Stimulated activated naive CD8-positive, alpha-beta T cell treated with anti-CD3 and anti-CD28 coated beads, Interleukin-15, Interleukin-2, amounts not matched to agents 100 ng/mL and 50 ng/mL, for 24 hours (primary cell): Measurements from ENCODE around the gene SGMS1.
"Not testable (repeated sequence)": the region's sequence is repeated elsewhere in the genome, so short reads cannot be mapped to it uniquely, and the experiment has no call there.

Source experiments
- H3K27ac Mint-ChIP-seq: one replicate; pipeline ENCODE4 v1.8.0; 2021; ENCODE audit warnings: mild to moderate bottlenecking, mixed read lengths
- H3K27me3 Mint-ChIP-seq: one replicate; pipeline ENCODE4 v1.8.0; 2021; ENCODE audit warnings: mixed read lengths
- H3K36me3 Mint-ChIP-seq: one replicate; pipeline ENCODE4 v1.8.0; 2021; ENCODE audit warnings: low read depth, mixed read lengths
- H3K4me1 Mint-ChIP-seq: one replicate; pipeline ENCODE4 v1.8.0; 2021; ENCODE audit warnings: low read depth, mixed read lengths
- H3K4me3 Mint-ChIP-seq: one replicate; pipeline ENCODE4 v1.8.0; 2021; ENCODE audit warnings: mild to moderate bottlenecking, mixed read lengths
- H3K9me3 Mint-ChIP-seq: one replicate; pipeline ENCODE4 v1.8.0; 2021; ENCODE audit warnings: mixed read lengths

Gene SGMS1

DNA sequence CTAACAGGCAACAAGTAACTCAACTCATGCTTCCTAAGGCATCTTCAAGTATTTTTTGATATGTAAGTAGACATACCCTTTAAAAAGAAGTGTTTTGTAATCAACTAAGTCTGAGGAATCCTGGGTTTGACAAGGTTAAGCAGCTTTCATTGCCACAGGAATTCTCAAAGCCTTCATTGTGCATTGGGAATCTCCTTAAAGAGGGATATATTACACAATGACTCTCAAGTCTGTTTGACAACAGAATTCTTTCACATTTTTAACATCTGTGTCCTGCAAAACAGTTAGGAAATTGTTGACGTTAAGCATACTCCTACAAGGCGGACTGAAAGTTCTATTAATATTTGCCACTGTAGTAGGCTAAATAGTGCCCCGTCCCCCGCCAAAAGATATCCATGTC is 71.4 kb downstream of the SGMS1 start:
- Mint-ChIP-seq H3K27me3 (no peaks in the 10 kb centered on the region), H3K4me3 (no peak overlapping the region), H3K27ac (no peak overlapping the region), H3K4me1 (peaks cover 40% of the 10 kb centered on the region), H3K36me3 (peaks cover 11% of the 10 kb centered on the region), H3K9me3 (peaks cover 3% of the 10 kb centered on the region)

DNA sequence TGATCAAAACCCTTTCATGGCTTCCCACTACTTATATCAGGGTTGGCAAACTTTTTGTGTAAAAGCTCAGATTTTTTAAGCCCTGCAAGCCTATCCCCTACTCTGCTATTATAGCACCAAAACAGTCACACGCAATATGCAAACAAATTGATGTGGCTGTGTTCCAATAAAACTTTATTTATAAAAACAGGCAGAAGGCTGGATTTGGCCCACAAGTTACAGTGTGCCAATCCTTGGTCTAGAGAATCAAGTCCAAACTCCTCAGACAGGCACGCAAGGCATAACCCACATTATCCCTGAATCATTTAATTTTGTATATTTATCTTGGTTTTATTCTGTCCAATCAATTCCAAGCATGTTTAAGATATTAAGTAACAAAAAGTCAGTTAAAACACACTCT is 71.9 kb downstream of the SGMS1 start:
- Mint-ChIP-seq H3K4me1 (peaks cover 44% of the 10 kb centered on the region), H3K9me3 (peaks cover 3% of the 10 kb centered on the region), H3K4me3 (no peak overlapping the region), H3K27me3 (no peaks in the 10 kb centered on the region), H3K36me3 (peaks cover 15% of the 10 kb centered on the region), H3K27ac (no peak overlapping the region)

DNA sequence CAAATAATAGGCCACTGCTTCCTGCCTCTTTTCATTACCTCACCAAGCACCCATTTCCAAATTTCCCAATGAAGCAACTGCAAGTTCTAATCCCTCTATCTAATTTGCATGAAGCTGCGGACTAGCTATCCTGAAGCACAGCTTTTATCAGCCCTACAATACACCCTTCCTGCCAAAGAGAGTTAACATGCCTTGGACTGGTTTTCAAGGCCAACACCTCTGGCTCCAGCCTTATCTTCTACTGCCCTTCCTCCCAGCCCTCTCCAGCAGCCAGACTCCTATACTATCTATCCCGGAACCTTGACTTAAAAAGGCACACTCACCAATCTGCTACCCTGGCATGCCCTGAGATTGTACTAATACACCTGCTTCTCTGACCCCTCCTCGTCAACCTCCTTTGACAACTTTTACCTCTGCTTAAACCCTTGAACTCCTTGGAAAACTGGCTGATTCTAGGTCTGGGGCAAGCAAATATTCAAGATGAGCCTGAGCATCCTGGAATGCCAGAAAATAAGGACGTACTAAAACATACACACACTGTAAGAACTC is 73.4 kb downstream of the SGMS1 start:
- Mint-ChIP-seq H3K4me1 (peaks cover 42% of the 10 kb centered on the region), H3K27me3 (no peaks in the 10 kb centered on the region), H3K27ac (no peak overlapping the region), H3K36me3 (peaks cover 16% of the 10 kb centered on the region), H3K4me3 (no peak overlapping the region), H3K9me3 (peaks cover 3% of the 10 kb centered on the region)

DNA sequence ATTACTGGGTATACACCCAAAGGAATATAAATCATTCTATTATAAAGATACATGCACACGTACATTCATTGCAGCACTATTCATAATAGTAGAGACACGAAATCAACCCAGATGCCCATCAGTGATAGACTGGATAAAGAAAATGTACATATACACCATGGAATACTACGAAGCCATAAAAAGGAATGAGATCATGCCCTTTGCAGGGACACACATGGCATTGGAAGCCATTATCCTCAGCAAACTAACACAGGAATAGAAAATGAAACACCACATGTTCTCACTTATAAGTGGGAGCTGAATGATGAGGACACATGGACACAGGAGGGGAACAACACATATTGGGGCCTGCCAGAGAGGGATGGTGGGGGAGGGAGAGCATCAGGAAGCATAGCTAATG is 74.6 kb downstream of the SGMS1 start:
- not testable (repeated sequence) for H3K27me3 Mint-ChIP-seq
- H3K4me1 Mint-ChIP-seq, result peaks cover 54% of the 10 kb centered on the region

DNA sequence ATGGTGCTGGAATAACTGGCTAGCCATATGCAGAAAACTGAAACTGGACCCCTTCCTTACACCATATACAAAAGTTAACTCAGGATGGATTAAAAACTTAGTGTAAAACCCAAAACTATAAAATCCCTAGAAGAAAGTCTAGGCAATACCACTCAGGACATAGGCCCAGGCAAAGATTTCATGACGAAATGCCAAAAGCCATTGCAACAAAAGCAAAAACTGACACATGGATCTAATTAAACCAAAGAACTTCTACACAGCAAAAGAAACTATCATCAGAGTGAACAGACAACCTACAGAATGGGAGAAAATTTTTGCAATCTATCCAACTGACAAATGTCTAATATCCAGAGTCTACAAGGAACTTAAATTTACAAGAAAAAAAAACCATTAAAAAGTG is 75.3 kb downstream of the SGMS1 start:
- not testable (repeated sequence) for H3K27ac Mint-ChIP-seq, H3K9me3 Mint-ChIP-seq, H3K4me3 Mint-ChIP-seq, H3K27me3 Mint-ChIP-seq
- Mint-ChIP-seq H3K4me1 (peaks cover 57% of the 10 kb centered on the region), H3K36me3 (peaks cover 16% of the 10 kb centered on the region)

More for the DNA sequence above, 74.6 kb downstream of the SGMS1 start:
- peaks cover 16% of the 10 kb centered on the region for H3K36me3 Mint-ChIP-seq
- H3K27ac Mint-ChIP-seq, H3K4me3 Mint-ChIP-seq, H3K9me3 Mint-ChIP-seq: not testable (repeated sequence)

DNA sequence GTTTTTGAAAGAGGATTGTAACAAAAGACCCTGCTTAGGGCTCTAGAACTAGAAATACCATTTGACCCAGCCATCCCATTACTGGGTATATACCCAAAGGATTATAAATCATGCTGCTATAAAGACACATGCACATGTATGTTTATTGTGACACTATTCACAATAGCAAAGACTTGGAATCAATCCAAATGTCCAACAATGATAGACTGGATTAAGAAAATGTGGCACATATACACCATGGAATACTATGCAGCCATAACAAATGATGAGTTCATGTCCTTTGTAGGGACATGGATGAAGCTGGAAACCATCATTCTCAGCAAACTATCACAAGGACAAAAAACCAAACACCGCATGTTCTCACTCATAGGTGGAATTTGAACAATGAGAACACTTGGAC is 77.5 kb downstream of the SGMS1 start:
- peaks cover 71% of the 10 kb centered on the region for H3K4me1 Mint-ChIP-seq
- H3K27me3 Mint-ChIP-seq, H3K4me3 Mint-ChIP-seq, H3K9me3 Mint-ChIP-seq, H3K27ac Mint-ChIP-seq: not testable (repeated sequence)
- peaks cover 16% of the 10 kb centered on the region for H3K36me3 Mint-ChIP-seq

DNA sequence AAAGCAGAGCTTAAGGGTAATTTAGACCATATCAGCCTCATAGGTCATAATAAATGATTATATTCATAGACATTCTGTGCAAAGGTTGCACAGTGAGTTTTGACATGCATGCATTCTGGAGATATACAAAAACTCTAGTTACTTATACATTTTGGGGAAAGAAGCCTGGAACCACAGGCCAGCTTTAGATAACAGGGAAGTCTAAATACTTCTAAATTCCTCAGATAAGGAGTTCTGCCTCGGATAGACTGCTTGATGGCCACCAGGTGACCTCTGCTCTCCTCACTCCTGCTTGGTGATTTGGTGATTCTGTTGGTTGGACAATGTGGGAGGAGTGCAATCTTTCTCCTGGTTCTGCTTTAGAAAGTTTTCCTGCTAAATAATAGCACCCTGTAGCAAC is 77.9 kb downstream of the SGMS1 start:
- no peak overlapping the region for H3K27ac Mint-ChIP-seq

DNA sequence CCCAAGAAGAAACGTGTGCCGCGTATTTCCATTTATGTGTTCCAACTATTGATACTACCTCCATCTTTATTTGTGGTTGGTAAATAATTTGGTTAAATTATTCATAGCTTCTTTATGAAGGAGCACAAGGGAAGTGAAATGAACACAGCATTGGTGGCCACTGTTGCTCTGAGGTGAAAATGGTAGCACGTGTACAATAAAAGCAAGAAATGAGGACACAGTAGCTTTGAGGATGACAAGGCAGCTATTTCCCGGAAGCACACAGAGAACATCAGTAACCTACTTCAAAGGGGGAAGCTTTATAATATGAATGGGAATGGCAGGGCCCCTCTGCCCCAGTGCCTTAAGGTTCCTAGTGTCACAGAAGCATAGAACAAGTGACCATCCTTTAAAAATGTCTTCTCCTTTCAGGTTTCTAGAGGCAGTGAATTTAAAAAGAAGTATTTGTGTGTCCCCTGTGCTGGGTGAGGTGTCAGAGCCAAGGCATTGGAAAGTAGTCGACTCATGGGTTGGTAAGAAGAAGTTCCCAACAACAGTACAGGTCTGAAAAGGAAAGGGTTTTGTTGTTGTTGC is 78.8 kb downstream of the SGMS1 start:
- H3K4me1 Mint-ChIP-seq, result peaks cover 84% of the 10 kb centered on the region
- H3K36me3 Mint-ChIP-seq, result peaks cover 19% of the 10 kb centered on the region
- H3K27me3 Mint-ChIP-seq, result no peaks in the 10 kb centered on the region
- peaks cover 3% of the 10 kb centered on the region for H3K9me3 Mint-ChIP-seq
- H3K27ac Mint-ChIP-seq, result peak overlapping the region; percentile 16
- no peak overlapping the region for H3K4me3 Mint-ChIP-seq

More for the DNA sequence above, 77.9 kb downstream of the SGMS1 start:
- no peaks in the 10 kb centered on the region for H3K27me3 Mint-ChIP-seq
- H3K4me1 Mint-ChIP-seq, result peaks cover 75% of the 10 kb centered on the region
- H3K4me3 Mint-ChIP-seq, result no peak overlapping the region
- H3K36me3 Mint-ChIP-seq, result peaks cover 16% of the 10 kb centered on the region
- H3K9me3 Mint-ChIP-seq, result peaks cover 3% of the 10 kb centered on the region

DNA sequence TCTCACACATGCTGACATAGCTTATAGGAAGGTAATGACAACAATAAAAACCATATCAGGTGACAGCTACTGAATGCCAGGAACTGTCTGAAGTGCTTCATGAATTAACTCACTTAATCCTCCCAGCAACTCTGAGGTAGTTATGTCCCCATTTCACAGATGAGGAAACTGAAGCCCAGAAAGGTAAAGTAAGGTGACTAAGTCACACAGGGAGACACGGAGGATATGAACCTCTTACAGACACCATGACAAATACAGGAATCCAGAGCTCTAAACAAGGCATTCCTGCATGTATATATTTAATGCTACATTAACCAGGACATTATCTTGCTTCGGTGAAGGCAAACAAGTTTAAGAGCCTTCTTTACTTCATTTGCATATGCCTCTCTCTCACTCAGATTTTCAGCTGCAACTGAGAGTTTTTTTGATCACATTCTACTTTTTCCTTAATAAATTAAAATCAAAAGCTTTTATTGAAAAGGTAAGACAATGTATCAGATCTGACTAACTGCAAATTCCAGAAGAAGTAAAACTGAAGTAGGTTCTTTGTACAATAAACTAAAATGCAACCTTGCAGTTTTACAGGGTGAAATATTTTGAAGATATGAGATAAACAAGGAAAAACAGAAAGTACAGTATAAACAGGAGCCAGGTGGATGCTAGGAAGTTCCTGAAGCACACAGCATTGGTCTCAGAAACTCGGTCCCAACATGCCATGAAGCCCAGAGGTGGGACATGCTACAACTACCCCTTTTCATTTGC is 79.5 kb downstream of the SGMS1 start:
- Mint-ChIP-seq H3K4me1 (peaks cover 90% of the 10 kb centered on the region), H3K4me3 (no peak overlapping the region), H3K27ac (peak overlapping the region; percentile 16), H3K9me3 (peaks cover 3% of the 10 kb centered on the region), H3K36me3 (peaks cover 19% of the 10 kb centered on the region), H3K27me3 (no peaks in the 10 kb centered on the region)

DNA sequence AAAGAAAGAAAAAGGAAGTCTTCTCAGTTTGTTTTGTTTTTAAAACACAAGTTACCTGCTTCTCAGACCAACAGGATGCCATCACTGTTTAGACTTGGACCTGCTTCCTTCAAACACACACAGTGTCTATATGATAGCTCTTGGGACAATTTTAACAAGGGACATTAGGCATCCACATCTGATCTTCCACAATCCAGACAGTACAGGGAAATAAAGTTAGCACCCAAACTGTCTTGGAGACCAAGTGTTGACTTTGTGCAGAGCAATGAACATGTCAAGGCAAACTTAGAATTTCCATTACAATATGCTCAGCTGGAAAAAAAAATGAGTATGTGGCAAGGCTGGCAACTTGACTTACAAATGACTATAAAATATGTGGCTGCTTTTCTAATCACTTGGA is 80.9 kb downstream of the SGMS1 start:
- Mint-ChIP-seq H3K36me3 (peaks cover 13% of the 10 kb centered on the region), H3K4me1 (peaks cover 90% of the 10 kb centered on the region), H3K27me3 (no peaks in the 10 kb centered on the region), H3K9me3 (peaks cover 1% of the 10 kb centered on the region), H3K27ac (peak overlapping the region; percentile 1), H3K4me3 (no peak overlapping the region)

DNA sequence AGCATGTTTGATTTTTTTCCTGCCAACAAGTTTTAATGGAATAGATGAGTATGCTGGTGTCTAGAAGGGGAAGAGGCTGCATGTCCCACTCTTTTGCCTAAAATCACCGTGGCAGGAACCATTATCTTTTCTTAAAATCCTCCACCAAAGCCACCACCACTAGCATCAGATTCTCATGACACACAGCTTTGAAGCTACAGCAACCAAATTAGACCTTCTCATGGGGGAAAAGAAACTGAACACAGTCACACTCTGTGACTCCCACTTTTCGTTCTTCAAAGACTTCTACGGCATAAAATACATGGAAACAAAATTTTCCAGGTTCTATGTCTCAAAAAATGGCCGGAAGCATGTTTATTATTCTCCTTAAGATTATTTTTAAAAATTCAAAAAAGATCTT is 81.8 kb downstream of the SGMS1 start:
- Mint-ChIP-seq H3K36me3 (peaks cover 4% of the 10 kb centered on the region), H3K4me1 (peaks cover 89% of the 10 kb centered on the region), H3K4me3 (peak overlapping the region; percentile 28), H3K9me3 (no peaks in the 10 kb centered on the region), H3K27me3 (no peaks in the 10 kb centered on the region), H3K27ac (peak overlapping the region; percentile 71)

DNA sequence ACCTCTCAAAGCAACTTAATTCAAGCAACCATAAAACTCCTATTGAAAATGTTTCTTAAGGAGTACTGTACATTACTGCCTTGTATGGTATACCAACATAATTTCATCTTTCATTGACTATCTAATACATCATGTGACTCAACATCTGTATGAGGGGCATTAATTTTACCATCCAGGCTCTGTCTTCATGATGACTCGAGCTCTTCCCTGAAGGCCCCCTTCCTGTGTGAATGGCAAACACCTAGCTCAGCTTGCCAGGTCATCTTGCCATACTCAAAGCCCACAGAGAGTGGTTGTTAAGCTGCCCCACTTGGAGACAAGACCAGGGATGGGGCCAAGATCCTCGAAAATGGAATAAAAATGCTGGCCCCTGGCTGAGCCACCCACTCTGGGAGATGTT is 82.4 kb downstream of the SGMS1 start:
- peak overlapping the region; percentile 6 for H3K4me3 Mint-ChIP-seq
- H3K9me3 Mint-ChIP-seq, result no peaks in the 10 kb centered on the region
- peaks cover 3% of the 10 kb centered on the region for H3K36me3 Mint-ChIP-seq
- peak overlapping the region; percentile 89 for H3K27ac Mint-ChIP-seq
- no peaks in the 10 kb centered on the region for H3K27me3 Mint-ChIP-seq
- H3K4me1 Mint-ChIP-seq, result peaks cover 95% of the 10 kb centered on the region

DNA sequence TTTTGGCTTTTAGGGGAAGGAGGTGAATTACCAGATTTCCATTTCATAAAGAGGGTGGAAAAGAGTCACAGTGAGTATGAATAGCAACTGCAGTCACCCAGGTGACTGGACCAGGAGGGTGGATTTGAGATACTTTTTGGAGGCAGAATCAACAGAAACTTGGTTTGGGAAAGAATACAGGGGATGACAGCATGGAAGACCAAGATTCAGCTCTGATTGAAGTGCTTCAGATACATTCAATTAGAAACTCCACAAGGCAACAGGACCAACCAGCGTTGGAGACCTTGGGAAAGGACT is 83.0 kb downstream of the SGMS1 start:
- Mint-ChIP-seq H3K4me3 (peak overlapping the region; percentile 51), H3K36me3 (peaks cover 3% of the 10 kb centered on the region), H3K4me1 (peaks cover 97% of the 10 kb centered on the region), H3K27me3 (no peaks in the 10 kb centered on the region), H3K9me3 (no peaks in the 10 kb centered on the region), H3K27ac (peak overlapping the region; percentile 89)

DNA sequence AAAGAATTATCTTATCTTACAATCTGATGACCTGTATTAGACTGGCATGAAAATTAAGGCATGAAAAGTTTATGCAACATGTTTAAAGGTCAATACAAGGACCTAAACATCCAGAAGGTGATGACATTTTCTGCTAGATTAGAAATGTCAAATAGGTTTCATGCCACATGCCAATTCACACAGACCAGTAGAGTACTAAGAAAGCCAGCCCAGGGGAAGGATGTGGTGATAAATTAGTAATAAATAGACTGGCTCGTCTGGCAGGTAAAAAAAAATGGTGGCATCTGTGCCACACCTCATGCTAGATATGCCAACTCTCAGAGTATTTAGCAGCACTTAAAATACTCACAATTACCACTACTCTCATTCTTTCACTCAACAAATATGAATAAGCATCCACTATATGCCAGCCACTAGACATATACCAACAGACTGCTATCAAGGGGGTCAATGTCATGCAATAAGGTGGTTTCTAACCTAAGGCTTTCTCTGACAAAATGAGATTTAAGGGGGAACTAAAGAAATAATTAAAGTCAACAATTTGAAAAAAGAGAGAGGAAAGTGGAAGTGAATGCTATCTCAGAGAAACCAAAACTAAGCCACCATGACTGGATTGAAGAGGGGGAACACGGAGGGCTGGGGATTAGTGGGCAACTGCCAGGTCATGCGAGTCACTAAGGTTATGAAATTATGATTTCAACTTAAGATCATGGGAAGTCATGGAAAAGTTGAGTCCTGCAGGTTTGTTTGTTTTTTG is 83.5 kb downstream of the SGMS1 start:
- H3K4me1 Mint-ChIP-seq, result peaks cover 97% of the 10 kb centered on the region
- H3K4me3 Mint-ChIP-seq, result peak overlapping the region; percentile 51

More for the DNA sequence above, 83.5 kb downstream of the SGMS1 start:
- Mint-ChIP-seq H3K27me3 (no peaks in the 10 kb centered on the region), H3K9me3 (no peaks in the 10 kb centered on the region), H3K36me3 (peaks cover 3% of the 10 kb centered on the region), H3K27ac (peak overlapping the region; percentile 89)
